ENCODE results near the gene NEDD9.

NEDD9 gene

DNA sequence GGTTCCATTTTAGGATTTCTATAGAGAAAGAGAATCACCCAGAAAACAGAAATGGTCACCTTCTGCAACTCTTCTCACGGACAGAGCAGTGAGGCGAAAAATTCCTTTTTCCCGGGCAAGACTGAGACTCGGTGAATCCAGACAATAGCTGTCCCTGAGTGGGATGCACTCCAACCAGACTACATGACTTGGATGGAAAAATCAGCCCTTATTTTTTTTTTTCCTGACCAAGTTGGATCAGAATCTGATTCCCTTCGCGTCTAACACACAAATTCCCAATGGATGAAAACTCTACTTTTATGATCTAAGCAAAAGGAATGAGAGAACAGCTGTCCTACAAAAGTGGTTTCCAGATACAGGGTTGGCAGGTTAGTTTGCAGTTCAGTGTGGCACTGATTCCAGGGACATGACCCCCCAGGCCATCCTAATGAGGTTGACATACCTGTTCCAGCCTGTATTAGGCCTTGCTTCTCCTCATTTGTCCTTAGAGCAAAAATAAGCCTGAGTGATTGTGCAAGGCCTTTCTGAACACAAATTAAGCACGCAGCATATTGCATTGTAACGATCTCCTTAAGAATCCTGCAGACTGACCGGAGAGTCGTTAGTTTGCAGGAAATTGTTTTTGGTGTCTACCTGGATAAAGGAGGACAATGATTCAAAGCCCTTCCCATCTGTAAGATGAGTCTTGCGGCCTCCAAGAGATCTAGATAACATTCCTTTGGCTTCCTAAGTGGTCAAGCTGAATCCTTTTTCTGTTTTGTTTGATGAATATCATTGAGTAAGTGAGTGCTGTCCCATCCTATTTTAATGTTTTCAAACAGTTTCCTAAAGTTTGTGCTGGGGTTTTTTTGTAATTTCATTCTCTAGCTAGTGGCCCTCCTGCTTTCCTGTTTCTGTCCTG is 1.5 kb upstream of the NEDD9 start:
- no peak for DNase-seq (ENCODE audit: low read depth)

DNA sequence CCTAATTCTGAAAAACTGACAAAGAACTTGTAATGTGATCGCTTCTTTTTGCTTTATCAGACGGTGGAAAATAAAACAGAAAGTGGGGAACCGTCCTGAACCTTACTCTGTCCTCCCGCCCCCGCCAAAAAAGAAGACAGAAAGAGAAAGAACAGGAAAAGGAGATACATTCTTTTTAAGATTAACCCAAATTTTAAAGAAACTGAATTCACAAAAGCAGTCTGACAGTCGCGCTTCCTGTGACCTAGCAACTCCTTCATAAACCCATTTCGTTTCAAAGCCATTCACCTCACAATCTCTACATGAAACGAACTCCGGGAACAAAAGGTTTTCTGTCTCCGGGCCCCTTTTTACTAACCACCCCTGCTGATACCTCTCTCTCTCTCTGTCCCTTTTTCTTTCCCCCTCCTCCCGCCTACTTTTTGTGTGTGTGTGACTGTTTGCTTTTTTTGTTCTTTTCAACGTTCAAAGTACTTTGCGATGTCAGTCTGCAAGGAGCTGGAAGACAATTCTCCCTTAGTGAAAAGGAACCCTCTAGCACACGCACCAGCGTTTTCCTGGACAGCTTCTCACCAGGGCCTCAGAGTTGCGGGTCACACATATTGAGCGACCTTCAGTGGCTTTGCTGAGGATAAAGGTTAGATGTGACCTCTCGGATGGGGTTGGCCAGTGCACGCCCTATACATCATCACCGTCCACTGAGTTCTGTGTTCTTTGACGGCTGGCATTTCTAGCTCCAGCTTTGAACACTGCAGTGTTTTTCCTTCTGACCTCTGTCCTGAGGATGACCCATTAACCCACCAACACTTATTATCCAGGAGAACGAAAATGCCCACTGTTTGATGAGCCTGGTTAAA is 530 bp upstream of the NEDD9 start:
- DNase-seq (ENCODE audit: low read depth) = no peak

DNA sequence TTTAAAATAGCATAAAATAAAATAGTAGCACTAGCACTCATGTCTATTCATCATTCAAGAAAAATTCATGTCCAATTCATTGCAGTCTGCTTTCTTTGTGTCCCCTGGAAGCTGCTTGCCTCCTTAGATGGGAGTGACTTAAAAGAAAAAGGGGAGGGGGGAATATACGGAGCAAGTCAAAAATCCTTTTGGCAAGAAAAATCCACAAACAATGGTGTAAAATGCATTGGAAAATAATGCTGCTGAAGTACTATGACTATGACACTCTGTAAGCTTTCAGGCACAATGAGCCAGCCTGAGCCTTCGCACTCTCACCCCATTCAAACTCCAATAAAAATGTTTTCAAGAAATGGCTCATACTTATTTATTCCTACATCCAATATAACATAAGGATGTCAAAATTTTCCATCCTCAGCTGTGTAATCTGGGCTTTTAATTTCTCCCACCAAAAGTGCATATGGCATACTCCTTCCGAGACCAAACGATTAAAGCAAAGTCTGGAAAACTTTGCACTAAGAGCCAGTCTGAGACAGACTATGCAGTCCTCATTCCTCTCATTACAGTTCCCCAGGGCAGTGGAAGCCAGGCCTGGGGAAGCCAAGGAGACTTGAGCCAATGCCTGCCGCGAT is 790 bp downstream of the NEDD9 start:
- no peak for DNase-seq (ENCODE audit: low read depth)

DNA sequence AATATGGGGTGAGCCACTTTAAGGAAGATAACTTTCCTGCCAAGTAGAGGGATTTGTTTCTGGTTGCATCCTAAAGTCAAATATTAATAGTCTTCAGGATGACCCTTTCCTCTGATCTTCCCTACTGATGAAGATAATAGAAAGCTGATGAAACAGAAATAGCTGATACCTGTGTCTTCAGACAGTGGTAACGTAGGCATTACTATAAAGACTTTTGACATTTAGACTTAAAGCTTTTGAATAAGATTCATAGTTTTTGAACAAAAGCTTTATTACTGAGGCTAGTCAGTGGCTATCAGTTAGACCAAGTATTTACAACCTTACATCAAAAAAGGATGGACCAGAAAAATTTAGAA is 1.4 kb downstream of the NEDD9 start:
- no peak for DNase-seq (ENCODE audit: low read depth)

DNA sequence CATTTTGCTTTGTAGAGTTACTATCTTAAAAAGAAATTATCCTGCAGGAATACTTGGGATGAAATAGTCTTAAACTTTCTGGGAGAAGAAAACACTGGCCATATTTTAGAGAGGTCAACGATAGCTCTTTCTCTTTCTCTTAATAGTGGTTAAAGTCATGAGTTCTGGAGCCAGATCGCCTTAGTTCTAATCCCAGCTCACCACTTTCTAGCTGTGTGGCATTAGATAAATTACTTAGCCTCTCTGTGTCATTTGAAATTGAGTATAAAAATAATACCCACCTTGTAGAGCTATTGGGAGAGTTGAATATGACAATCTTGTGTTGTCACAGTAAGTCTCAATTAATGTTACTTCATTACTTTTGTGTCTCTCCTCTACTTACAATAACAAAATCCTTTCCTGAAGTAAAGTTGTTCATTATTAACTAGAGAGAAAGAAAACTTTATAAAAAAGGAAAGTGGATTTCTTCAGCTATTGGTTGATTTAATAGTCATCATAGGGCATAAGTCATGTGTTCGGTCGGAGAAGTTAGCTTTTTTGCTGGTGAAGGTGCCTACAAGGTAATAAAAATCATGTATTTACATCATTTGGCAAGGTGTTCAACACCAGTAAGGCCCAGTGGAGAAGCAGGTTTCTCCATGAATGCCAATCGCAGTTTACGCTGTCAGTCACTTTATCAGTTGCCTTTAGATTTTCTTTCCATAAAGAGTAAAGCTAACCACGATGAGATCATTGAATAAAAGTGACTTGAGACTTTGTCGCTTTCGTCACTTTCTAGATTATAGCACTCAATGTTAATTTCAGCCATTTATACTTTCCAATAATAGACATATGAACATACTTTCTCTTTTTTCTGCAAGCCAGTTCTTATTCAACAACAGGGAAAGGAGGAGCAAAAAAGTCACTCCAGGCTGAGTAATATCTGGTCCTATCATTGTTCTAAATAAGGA is 2.0 kb downstream of the NEDD9 start:
- DNase-seq (ENCODE audit: low read depth) = no peak

DNA sequence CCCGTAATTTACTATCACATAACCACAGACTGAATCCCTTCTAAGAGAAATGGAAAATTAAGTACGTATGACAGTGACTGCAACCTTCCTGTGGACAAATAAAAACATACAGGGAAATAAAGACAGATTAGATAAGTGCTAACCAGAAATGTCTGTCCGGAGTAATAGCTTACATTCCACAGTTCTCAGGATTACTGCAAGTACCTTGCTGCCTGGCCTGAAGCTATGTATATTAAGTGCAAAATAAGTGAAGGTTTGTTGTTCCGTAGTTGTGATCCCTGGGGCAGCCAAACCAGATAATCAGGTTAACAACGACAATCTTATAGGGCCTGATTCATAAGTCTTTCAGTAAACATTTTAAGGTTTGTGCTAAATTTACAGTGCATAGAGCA is 2.8 kb downstream of the NEDD9 start:
- DNase-seq (ENCODE audit: low read depth) = no peak

DNA sequence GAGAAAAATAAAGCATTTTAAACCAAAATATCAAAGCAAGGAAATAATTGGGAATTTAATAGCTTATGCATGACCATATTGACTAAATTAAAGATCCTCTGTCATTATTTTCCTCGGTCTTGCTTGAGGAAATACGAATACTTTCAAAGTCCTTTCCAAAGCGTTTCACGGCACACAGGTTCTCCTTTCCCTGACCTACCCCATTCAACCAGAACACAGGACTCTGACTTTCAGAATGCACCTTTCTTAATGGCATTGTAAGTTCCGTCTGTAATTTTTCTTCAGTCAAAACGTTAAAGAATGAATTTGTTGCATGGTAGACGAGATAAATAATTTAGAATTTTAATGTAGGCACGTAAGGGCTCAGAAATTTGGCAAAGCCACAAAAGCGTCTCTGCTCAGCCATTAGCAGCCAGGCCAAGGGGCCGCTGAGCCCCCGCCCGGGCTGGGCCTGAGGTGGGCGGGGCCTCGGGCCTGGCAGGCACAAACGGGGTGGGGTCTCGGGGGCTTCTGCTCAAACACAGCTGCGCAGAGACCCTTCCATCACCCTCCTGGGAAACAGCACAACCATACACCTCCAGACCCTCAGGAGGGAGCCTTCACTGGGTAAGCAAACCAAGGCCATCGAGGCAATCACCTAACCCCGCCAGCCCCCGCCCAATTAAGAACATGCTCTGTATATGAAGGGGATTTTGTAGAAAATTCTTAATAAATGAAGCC is 3.4 kb downstream of the NEDD9 start:
- no peak for DNase-seq (ENCODE audit: low read depth)

DNA sequence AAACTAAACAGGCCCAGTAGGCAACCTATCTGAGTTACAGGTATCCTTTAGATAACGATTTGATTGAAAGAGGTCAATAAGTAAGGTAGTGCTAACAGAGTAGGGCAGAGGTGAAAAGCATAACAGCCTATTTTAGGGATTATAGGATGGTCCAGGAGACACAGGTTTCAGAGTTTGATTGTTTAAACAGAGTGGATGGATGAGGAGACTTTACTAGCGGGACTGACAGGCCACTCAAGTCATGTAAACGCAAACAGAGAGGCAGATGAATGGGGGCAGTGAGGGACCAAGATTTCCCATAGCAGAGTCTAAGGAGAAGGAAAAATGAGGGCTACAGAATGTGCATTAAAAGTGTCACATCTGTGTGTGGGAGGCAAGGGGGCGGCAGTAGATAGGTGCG is 4.8 kb downstream of the NEDD9 start:
- no peak for DNase-seq (ENCODE audit: low read depth)

DNA sequence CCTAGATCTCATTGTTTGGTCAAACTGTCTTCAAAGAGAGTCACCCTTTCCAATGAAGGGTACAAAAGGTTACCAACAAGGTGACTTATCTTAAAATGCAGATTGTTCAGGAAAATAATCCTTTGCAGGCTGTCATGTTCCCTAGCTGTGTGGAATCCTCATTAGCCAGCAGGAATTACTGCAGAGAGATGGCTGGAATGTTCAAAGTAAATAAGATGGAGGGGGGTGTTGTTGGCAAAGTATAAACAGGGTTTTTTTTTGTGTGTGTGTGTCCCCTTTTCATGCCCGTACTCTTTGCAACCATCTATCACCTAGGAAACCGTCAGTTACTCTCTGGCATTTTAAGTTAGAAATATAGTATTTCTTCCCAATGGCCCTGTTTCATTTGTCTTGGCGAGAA is 6.5 kb downstream of the NEDD9 start:
- DNase-seq (ENCODE audit: low read depth) = no peak

DNA sequence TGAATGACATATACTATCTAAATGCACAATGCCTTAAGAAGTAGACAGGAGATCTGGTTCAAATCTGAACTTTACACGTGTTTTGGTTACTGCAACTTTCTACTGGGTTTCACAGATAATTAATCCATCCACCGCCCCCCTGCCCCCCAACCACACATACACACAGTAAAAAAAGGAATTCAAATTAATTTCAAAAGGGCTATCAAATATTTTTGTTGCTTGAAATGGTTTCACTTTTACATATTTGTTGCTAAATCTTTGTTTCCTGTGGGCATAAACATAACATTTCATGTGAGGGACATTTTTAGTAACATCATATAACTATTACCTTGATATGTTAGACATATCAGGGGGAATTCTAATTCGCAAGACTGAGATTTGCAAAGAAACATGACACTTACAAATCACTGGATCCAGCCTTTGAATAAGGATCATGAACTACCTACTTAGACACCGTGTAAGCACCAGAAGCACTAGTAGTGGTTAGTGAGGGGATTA is 7.5 kb downstream of the NEDD9 start:
- DNase-seq (ENCODE audit: low read depth) = no peak

DNA sequence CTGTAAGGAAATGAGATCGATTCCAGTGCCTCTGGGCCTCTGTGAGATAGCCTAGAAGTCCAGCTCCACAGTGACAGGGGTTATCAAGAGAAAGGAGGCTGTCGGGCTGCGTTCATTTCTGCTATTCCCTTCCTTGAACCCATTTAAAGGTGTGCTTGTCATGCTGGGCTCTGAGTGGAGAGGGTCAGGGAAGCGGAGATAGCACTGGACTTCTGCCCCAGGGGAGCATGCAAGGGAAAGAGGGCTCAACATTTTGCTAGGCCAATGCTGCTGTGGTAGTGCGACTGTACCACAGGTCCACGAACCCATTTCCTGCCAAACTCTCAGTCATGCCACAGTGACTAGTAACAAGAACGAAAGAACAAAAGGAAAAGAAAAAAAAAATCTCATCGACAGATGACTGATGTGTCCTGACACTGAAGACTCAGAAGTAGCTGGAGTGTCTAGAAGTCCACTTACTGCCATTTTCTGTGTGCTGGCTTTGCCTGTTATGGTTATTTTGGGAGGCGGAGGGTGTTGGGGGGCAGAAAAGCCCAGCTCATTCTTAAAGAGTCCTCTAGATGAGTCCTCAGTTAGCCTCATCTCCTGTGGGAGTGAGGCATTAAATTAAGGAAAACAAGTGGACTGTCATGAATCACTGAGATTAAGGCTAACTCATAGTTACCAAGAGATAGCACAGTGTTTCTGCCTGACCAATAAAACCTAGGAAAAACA is 8.1 kb downstream of the NEDD9 start:
- no peak for DNase-seq (ENCODE audit: low read depth)

DNA sequence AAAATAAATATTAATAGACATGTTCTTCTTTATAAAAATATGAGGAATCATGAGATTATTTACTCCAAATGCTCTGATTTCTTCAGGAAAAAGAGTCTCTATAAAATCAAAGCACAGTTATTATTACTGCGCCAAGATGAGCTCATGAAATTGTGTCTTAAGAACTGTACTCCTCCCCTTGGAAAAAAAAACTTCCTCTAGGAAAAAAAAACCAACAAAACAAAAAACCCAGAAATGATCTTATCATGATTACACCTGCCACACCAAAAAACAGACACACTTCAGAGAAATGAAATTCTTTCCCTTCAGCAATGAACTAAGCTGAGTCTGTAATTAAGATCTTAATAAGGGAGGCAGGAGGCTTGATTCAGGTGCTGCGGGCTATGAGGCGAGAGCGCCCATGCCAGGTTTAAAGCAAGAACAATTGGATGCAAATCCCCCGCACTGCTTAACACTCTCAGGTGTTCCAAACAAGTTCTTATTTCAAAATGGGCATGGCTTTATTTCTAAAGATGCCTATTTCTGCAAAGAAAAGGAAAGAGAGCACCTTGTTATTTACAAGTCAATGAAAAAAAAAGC is 9.1 kb downstream of the NEDD9 start:
- no peak for DNase-seq (ENCODE audit: low read depth)

DNA sequence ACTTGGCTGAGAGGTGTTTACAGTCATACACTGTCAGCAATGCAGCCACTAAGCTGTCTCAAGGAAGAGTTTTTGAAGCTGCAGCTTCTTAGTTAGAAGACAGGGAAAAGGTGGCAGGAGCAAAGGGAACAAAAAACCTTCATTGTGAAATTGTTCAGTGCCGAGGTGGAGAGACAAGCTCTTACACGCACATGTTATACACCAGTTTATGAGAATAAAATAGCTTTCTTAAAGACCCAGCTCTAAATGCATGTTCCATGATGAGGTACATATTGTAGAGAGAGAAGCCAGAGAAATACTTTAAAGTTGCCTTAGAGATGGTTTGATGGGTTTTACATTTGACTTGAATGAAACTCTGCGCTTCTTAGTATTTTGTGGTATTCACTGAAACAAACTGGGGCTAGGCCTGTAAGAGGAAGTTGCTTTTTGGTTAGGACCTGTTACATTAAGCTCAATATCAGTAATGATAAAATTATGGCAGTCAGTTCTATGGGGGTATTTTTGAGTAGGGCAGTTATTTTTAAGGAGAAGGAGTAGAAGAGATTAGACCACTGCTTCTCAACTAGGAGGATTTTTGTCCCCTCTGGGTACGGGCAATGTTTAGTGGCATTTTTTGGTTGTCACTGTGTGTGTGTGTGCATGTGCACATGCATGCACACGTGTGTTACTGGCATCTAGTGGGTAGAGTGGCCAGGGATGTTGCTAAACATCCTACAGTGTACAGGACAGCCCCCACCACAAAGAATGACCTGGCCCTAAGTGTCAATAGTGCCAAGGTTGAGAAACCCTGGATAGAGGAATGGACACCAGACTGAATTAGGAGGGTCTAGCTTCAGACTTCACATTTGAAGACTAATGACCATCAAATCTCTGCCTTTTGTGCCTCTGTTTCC is 9.8 kb downstream of the NEDD9 start:
- no peak for DNase-seq (ENCODE audit: low read depth)

DNA sequence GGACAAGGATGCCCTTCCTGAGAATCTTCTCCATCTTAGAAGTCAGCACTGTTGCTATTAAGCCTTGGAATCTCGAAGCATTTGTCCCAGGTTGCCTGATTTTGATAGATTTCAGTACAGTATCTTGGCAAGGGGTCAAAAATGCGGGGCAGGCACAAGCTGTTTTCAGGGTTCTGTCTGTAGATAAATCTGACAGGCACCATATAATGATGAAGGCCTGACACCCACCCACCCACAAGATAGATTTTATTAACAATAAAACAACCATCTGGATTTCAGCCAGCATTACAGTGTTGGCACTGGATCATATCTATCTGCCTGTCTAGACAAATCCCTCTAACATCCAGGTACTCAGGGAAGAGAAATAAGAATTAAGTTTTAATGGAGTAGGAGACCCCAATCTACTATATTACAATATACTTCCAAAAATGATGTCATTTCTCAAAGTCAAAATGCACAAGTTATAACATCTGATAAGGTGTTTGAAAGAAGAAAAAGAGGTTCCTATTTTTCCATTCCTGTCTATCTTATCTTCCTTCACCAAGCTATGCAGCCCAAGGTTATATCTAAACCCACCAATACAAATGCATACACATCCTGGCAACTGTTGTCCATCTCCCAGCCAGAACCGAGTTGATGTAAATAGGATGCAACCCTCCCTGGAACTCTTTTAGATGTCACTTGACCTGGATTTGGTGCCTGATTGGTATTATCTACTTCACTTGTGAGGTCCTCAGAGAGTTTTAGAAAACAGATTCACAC is 10.7 kb downstream of the NEDD9 start:
- no peak for DNase-seq (ENCODE audit: low read depth)

DNA sequence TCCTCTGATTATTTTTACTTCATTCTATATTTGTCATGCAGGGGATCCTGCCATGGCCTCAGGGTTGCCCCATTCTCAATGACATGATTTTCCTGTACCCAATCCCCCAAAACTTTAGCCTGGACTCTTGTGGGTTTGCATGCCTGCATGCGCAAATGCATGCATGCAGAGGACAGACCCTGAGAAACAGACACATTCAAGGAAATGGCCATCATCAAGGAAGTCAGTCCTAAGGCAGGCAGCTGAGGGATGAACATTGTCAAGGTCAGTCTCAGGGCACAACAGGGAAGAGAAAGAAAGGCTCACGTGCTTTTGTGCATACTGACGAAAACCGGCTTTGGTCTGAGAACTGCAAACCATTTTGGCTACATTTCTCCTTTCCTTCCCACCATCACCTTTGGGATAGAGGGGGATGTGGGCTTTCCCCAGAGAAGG is 13.1 kb downstream of the NEDD9 start:
- DNase-seq (ENCODE audit: low read depth) = no peak

DNA sequence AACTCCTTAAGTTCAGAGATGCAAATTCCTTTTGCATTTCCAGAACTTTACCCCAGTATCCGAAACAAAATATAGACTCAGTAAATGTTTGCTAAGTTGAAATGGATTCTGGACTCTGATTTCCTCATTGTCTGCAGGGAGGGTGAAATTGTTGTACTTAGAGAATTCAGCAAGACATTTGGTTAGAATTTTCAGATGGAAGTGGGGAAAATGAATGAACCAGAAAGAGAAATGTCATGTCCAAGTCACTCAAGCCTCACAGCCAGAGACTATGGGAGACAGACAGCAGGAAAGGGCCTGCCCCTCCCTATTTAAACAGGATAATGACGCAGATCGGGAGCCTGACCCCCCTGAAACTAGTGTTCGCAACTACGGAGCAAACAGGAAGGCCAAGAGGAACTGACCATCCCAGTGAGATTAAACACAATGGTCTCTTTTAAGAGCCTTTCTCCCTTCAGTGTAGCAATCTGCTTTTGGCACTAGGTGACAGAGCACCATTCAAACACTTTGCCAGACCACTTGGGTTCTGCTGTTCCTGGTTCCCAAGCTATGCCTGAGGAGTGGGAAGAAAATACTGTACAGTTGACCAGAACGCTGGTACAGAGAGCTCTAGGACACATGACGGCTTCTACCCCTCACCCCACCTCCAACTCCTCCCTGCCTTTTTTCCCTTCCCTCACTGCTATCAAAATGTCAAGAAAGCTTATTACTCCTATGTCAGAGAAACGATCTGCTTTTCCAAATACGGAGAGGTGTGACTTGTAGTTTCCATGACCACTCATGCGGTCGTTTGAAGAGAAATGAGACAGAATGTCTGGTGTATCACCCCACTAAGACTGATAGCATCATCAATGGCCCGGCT is 13.7 kb downstream of the NEDD9 start:
- no peak for DNase-seq (ENCODE audit: low read depth)

DNA sequence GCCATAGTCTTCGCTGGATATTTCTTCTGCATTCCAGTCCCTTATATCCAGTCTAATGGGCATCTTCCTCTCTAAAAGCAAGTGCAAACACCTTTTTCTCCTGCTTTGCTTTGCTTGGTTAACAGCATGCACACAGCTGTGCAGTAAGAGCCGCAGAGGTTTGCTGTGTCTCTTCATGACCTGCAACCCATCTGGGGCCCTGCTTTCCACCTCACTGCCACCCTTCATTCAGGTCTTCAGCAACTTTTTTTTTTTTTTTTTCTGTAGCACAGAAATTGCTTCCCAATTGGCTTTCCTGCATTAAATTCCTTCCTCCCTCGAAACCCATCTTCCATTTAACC is 14.4 kb downstream of the NEDD9 start:
- no peak for DNase-seq (ENCODE audit: low read depth)
